ENCODE results near the gene UTP14C. TPM values are rescaled to one million over a fixed set of nuclear protein-coding genes. Genes with fewer than 3 reads are reported as not detected.

UTP14C gene
- total RNA-seq, 1 experiment from 2014 or later, result 19.8 TPM

- Histone ChIP-seq H3K4me2 (ENCODE audit: insufficient read depth, insufficient read length, low read length) (no peak overlapping the region), H3K4ac (ENCODE audit: low read depth, low read length) (no peak overlapping the region), H4K91ac (ENCODE audit: insufficient read length, low read depth, low read length) (no peak overlapping the region), H2BK15ac (ENCODE audit: low read depth, low read length) (no peak overlapping the region), H3K27ac (ENCODE audit: insufficient read length, low read depth, low read length) (no peak overlapping the region), H3K4me1 (ENCODE audit: insufficient read depth, low read length) (no peaks in the 10 kb centered on the region), H2BK20ac (ENCODE audit: low read depth, low read length, poor library complexity, severe bottlenecking) (no peak overlapping the region), H2AK5ac (ENCODE audit: insufficient read length, low read length) (no peak overlapping the region), H3K23ac (ENCODE audit: insufficient read length, low read depth, low read length) (no peak overlapping the region), H3K79me2 (ENCODE audit: insufficient read depth, low read length) (no peaks in the 10 kb centered on the region), H4K20me1 (ENCODE audit: control insufficient read depth, insufficient read depth, insufficient read length) (no peaks in the 10 kb centered on the region), H3T11ph (ENCODE audit: low read length) (no peak overlapping the region), H3K27me3 (ENCODE audit: insufficient read depth, low read length) (no peaks in the 10 kb centered on the region; the same call in 1 of the 2 replicates), H2BK120ac (ENCODE audit: low read depth, low read length, poor library complexity, severe bottlenecking) (no peak overlapping the region), H3K18ac (ENCODE audit: insufficient read length, low read depth, low read length) (no peak overlapping the region), H3K9ac (ENCODE audit: extremely low read depth, insufficient read length, low read length) (no peak overlapping the region), H2AFZ (ENCODE audit: low read length) (no peak overlapping the region), H3K14ac (ENCODE audit: insufficient read depth, low read length) (no peak overlapping the region), H3K56ac (ENCODE audit: insufficient read length, low read depth, low read length) (no peak overlapping the region), H4K5ac (ENCODE audit: insufficient read length, low read depth, low read length) (no peak overlapping the region), H3K9me3 (ENCODE audit: control insufficient read depth, low read depth, low read length) (no peaks in the 10 kb centered on the region), H2BK12ac (ENCODE audit: insufficient read length, low read depth, low read length) (no peak overlapping the region), H3K23me2 (ENCODE audit: insufficient read length, low read depth, low read length, poor library complexity, severe bottlenecking) (no peaks in the 10 kb centered on the region), H3K79me1 (ENCODE audit: insufficient read depth, low read depth, low read length, poor library complexity, severe bottlenecking) (no peaks in the 10 kb centered on the region), H2BK5ac (ENCODE audit: insufficient read length, low read length) (no peak overlapping the region), H4K8ac (replicated peaks; ENCODE audit: insufficient read length, low read depth, low read length) (no peak overlapping the region)
- Mint-ChIP-seq H3K27ac (no peak overlapping the region), H3K4me1 (no peaks in the 10 kb centered on the region), H3K4me3 (no peak overlapping the region), H3K36me3 (ENCODE audit: insufficient read depth in 1 of 3, low read depth in 3 of 3) (peaks cover 14 to 33% (median 30%) of the 10 kb centered on the region in 3 experiments), H3K9me3 (peaks cover 0 to 23% of the 10 kb centered on the region in 2 experiments; a peak in 2 of 5 replicates), H3K27me3 (ENCODE audit: low read depth) (no peaks in the 10 kb centered on the region)
- DNase-seq, result no peak
- TF ChIP-seq CTCF (conservative IDR thresholded peaks at IDR 0.05), result no peak
- no CpG with 5 or more reads among the region's 2 CpGs for WGBS (ENCODE audit: extremely low coverage, insufficient read length, low lambda C conversion rate)
Observed at GRCh38 chr13:52033039-52033438, 8.5 kb downstream of the UTP14C start.
